ENCODE measurements around the gene ID3.
"Not testable (repeated sequence)": the region's sequence is repeated elsewhere in the genome, so short reads cannot be mapped to it uniquely, and the experiment has no call there.

The ID3 gene

GRCh38 chr1:23546897-23547584 lies 12.3 kb downstream of the ID3 start:
- DNase-seq: no peak

- DNase-seq: no peak
Measured at GRCh38 chr1:23545851-23546250, 13.4 kb downstream of the ID3 start.

- DNase-seq: peak; percentile 35 to 57 (median 56)
Measured at GRCh38 chr1:23544444-23545389, 14.6 kb downstream of the ID3 start.

GRCh38 chr1:23543707-23544443 lies 15.4 kb downstream of the ID3 start:
- no peak for DNase-seq

DNA sequence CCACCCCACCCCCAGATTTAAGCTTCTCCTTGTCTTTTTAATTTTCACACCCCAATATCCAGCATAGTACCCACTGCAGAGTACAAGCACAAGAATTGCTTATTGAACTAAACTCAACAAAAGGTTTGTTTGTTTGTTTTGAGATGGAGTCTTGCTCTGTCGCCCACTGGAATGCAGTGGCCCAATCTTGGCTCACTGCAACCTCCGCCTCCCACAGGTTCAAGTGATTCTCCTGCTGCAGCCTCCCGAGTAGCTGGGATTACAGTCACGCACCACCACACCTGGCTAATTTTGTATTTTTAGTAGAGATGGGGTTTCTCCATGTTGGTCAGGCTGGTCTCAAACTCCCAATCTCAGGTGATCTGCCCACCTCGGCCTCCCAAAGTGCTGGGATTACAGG lies 16.4 kb downstream of the ID3 start:
- not testable (repeated sequence) for DNase-seq

GRCh38 chr1:23539698-23540266 lies 19.5 kb downstream of the ID3 start:
- peak; percentile 72 to 94 (median 85) for DNase-seq

DNA sequence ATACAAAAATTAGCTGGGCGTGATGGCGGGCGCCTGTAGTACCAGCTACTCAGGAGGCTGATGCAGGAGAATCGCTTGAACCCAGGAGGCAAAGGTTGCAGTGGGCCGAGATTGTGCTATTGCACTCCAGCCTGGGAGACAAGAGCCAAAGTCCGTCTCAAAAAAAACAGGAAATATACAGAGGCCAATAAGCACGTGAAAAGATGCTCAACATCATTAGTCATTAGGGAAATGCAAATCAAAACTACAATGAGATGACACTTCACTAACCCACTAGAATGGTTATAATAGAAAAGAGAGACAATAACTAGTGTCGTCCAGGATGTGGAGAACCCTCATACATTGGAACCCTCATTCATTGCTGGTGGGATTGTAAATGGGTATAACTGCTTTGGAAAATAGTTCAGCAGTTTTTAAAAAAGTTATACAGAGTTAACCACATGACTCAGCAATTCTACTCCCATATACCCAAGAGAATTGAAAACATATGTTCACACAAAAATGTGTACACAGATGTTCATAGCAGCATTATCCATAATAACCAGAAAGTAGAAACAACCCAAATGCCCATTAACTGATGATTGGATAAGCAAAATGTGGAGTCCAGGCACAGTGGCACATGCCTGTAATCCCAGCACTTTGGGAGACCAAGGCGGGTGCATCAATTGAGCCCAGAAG lies 21.9 kb downstream of the ID3 start:
- DNase-seq: no peak

- peak in 1 of 5 experiments; percentile 82 for DNase-seq
Measured at GRCh38 chr1:23533246-23534023, 25.9 kb downstream of the ID3 start.

DNA sequence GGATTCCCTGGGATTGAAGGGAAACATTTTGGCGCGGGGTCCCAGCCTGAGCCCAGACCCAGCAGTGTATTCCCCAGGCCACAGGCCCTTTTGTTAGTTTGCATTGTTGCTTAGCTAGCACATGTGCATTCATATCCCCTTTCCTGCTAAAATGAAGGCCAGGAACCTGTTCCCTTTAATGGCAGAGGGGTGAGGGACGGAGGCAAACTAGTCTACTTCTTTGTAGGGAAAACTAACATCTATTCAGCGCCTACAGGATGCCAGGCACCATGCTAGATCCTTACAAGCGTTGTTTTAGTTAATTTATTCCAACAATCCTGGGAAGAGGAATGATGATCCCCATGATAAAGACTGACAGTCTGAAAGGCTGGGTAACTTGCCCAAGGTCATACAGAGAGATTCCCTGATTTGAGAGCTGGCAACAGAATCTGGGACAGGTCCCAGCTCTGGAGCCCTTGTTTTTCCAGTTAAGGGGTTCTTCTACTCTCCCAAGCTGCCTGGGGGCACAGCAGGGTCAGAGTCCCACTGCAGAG lies 27.7 kb downstream of the ID3 start:
- DNase-seq: no peak

- DNase-seq: peak; percentile 64 to 95 (median 70)
Measured at GRCh38 chr1:23530747-23531561, 28.3 kb downstream of the ID3 start, which contains the start of gene E2F2. Gene E2F2 (minus strand): TSS chr1:23531233. CDS start chr1:23530793, 440 bp downstream.

DNA sequence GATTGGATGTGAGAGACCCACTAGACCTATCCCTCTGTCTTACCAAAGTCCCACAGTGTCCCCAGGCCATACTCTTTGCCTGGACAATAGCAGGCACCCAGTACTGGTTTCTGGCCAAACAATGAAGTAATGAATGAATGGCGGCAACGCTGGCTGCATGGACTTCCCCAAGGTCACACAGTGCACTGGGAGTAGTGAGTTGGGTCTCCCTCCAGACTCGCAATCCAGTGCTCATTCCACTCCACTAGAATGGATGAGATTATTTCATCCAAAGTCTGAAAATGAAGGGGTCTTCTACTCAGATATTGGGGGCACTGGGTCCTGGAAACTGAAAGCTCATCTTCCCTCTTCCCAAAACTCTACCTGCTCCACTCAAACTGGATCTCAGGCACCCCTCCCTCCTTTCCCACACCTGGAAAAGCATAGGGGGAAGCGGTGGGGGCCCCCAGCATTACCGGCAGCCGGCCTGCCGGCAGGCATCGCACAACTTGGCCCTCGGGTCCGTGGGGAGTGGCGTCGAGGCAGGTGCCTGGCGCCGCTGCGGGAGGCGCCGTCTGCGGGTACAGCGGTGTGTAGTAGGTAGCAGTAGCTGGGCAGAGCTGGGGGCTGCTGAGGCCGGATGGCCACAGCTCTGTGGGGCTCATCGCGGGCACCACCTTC lies 29.1 kb downstream of the ID3 start:
- peak in 1 of 5 experiments; percentile 58 for DNase-seq

DNA sequence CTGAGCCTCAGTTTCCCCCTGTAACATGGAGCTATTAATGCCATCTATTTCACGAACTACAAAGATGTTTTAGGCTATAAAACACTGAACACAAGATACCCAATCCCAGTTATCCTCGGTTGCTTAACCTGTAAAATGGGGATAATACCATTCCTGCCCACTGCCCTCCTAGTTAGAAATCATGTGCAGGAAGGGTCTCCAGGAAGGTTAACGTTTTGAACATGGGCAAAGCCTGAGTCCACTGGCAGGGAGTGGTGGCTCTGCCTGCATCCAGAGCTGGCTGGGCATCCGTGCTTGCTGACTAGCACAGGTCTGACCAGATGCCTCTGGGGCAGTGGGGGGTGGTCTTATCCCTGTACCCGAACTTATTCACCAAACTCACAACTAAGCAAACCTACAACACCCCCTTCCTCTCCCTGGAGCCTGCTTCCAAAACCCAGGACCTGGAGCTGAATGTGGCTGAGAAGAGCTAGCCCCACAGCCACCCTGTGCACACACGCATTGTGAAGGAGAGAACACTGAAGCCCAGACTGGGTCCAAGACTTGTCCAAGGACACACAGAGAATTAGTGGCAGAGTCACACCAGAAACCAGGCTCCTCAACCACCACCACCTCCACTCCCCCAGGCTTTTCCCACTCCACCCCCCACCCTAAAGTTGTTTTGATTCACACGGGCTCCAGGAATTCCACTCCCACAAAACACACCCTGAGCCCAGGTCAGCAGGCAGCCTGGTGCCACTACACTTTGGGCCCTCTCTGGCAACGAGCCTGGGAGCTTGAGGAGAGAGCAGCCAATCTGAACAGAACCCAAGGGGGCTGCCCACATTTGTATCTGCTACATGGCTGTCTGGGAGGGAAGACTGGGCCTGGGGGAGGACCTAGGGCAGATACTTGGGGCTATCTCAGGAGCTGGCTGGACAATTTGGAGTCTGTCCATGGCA lies 29.9 kb downstream of the ID3 start:
- peak in 1 of 5 experiments; percentile 12 for DNase-seq

- peak; percentile 38 to 87 (median 70) for DNase-seq
Measured at GRCh38 chr1:23528250-23528978, 30.9 kb downstream of the ID3 start.

DNA sequence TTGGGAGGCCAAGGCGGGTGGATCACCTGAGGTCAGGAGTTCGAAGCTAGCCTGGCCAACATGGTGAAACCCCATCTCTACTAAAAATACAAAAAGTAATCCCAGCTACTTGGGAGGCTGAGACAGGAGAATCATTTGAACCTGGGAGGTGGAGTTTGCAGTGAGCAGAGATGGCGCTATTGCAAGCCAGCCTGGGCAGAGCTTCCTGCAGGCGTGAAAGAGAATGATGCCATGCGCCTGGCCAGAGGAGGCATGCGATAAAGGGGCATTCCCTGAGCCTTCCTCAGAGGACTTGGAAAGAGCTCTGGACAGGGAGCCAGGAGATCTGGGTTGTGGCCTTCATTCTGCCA lies 31.4 kb downstream of the ID3 start:
- DNase-seq: no peak

DNA sequence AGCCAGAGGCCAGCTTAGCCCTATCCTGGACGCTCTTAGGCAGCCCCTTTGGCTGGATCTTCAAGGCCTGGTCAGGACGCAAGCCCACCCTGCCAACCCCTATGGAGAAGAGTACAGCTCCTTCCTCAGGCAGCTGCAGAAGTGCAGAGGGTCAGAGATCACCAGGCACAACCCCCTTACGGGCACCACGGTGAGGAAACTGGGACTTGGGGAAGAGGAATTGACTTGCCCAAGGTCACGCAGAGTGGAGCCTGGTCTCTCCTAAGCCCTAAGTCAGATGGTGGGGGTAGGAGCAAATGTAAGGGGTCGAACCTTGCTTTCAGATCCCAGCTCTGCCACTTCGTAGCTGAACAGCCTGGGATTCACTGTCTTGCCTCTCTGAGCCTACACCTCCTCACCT lies 31.9 kb downstream of the ID3 start:
- DNase-seq: no peak

DNA sequence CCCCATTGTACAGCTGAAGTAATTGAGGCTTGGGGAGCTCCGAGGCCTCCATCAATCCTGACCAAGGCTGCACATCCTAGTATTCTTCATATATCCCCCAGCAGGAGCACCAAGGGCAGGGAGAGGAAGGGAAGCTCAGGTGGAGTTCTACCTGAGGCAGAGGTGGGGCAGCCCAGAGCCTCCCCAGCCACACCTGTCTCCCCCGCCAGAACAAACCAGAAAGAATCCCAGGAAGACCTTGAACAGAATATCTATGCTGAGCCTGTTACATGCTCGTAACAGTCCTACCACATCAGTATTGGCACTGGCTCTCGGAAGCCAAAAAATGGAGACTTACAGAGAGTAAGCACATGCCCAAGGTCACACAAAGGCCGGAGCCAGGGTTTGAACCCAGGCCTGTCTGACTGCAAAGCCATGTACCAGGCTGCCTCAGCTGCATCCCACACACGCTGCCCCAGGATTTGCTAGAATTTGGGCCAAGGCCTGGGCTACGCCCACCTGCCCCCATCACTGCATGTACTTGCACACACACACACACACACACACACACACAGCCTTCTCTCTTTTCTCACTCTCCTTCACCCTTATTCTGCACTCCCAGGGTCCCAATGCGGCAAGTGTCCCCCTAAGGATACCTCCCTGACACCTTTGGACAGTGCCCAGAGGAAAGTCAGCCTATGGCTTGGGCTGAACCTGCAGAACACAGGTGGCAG lies 32.8 kb downstream of the ID3 start:
- peak in 1 of 5 experiments; percentile 10 for DNase-seq

Measured in T-helper 2 cell (primary cell).